Fibroblast of pulmonary artery (primary cell): ENCODE data around the gene SORBS1.

Source experiments
- DNase-seq: peaks from one replicate; pipeline ENCODE4 v3.0.0-alpha.2; 2010; ENCODE audit warnings: low read depth
- H3K4me3 ChIP-seq: replicated peaks from 2 replicates; pipeline ENCODE4 v1.5.1; 2011; ENCODE audit warnings: low read depth, mild to moderate bottlenecking, control low read depth, low read length, moderate library complexity
- TF ChIP-seq, protein P1 (sequence below): IDR thresholded peaks from 2 replicates; pipeline ENCODE4 v1.5.1; 2011; ENCODE audit warnings: mild to moderate bottlenecking, control low read depth, low read length, inconsistent platforms; ENCODE audit errors: missing control alignments

Gene SORBS1

DNA sequence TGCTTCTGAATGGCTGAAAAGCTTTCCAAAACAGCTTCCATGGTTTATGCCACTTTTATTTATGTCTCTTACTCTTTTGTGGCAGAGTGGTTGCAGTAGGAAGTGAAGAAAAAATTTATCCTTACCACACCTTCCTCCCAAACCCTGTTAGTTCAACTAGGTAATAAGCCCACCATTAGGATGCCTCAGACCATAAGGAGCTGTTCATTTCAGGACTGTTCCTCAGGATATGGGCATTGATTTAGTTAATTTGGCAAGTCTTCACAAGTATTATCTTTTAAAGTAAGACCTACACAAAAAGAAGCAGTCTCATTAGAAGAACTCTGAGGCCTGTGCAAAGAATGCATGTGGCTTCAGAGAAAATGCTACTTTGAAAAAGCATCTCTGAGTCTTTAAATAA, 187.5 kb downstream of the SORBS1 start:
- H3K4me3 ChIP-seq, result no peak overlapping the region
- no peak for DNase-seq
- TF ChIP-seq, protein P1, sequence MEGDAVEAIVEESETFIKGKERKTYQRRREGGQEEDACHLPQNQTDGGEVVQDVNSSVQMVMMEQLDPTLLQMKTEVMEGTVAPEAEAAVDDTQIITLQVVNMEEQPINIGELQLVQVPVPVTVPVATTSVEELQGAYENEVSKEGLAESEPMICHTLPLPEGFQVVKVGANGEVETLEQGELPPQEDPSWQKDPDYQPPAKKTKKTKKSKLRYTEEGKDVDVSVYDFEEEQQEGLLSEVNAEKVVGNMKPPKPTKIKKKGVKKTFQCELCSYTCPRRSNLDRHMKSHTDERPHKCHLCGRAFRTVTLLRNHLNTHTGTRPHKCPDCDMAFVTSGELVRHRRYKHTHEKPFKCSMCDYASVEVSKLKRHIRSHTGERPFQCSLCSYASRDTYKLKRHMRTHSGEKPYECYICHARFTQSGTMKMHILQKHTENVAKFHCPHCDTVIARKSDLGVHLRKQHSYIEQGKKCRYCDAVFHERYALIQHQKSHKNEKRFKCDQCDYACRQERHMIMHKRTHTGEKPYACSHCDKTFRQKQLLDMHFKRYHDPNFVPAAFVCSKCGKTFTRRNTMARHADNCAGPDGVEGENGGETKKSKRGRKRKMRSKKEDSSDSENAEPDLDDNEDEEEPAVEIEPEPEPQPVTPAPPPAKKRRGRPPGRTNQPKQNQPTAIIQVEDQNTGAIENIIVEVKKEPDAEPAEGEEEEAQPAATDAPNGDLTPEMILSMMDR, result no peak

DNA sequence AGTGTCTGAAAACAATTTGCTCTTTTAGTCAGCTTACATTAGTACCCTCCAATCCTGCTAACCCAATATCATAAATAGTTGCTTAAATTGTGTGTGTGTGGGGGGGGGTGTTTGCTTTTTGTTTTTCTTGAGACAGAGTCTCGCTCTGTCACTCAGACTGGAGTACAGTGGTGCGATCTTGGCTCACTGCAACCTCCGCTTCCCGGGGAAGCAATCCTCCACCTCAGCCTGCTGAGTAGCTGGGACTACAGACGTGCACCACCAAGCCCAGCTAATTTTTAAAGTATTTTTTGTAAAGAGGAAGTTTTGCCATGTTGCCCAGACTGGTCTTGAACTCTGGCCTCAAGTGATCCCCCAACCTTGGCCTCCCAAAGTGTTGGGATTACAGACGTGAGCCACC, 196.8 kb downstream of the SORBS1 start:
- no peak overlapping the region for H3K4me3 ChIP-seq
- no peak for DNase-seq
- TF ChIP-seq, protein P1, result no peak

DNA sequence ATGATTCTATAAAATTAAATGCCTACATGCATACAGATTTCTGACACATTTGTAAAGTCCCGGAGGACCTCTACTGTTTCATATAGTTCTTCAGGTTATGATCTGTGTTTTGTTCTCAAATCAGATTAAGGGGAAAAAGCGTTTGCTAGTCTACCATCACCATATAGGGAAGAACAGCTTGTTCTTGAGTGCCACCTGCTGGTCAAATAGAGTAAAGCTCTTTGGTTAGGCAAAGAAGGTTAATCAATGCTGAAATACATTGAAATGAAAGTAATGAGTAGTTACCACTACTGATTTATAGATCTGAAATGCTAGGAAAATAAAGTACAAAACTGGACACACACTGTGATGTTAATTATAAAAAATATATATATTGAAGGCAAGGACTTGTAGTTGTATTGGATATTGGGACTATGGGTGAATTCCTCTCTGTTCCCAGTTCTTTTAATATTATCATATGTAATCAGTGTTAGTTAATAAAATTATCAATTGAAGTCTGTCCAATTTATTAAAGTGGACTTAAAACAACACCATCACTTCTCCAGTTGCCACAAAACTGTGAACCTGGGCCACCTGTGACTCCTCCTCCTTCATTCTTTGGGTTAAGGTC, 197.8 kb downstream of the SORBS1 start:
- DNase-seq, result peak; percentile 86
- no peak overlapping the region for H3K4me3 ChIP-seq
- TF ChIP-seq, protein P1, result peak; percentile 91

DNA sequence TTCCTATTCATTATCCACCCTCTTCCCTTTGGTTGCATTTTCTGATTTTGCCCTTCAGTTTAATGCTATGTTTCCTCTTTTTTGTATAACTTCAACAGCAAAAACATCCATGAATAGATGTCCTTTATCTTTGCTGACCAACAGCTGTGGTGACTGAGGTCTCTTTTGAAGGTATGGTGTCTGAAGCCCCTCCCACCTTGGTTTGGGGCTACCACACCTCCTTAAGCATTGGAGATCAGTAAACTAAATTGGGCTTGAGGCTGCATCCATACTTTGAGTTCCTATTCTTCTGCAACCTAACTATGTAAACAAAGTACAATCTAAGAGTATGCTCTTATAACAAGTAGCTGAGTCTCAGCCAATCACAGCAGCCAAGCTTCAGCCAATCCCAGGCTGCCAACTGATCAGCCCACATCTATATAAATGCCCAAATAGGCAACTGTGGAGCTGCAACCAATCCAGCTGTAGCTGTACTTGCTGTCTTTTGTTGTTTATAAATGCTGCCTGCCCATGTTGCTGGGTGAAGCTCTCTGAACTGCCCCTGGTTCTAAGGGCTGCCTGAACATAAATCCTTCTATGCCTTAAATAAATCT, 201.0 kb downstream of the SORBS1 start:
- no peak overlapping the region for H3K4me3 ChIP-seq
- TF ChIP-seq, protein P1, result no peak
- DNase-seq, result peak; percentile 42

DNA sequence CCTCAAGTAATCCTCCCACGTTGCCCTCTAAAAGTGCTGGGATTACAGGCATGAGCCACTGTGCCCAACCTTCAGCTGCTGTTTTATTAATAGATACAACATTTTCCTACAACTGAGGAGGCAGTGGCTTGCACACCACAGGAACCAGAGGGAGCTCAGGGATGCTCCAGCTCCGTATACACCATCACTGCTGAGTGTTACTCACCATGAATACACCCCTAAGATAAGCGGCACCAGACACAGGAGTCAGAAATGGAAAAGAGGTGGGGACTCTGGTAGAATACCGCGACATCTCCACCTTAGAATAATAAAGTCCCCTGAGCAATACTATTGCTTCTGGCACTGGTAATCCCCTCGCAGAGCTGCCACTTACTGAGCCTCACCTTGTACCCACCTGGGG, 201.7 kb downstream of the SORBS1 start:
- no peak for DNase-seq
- TF ChIP-seq, protein P1, result no peak
- no peak overlapping the region for H3K4me3 ChIP-seq

DNA sequence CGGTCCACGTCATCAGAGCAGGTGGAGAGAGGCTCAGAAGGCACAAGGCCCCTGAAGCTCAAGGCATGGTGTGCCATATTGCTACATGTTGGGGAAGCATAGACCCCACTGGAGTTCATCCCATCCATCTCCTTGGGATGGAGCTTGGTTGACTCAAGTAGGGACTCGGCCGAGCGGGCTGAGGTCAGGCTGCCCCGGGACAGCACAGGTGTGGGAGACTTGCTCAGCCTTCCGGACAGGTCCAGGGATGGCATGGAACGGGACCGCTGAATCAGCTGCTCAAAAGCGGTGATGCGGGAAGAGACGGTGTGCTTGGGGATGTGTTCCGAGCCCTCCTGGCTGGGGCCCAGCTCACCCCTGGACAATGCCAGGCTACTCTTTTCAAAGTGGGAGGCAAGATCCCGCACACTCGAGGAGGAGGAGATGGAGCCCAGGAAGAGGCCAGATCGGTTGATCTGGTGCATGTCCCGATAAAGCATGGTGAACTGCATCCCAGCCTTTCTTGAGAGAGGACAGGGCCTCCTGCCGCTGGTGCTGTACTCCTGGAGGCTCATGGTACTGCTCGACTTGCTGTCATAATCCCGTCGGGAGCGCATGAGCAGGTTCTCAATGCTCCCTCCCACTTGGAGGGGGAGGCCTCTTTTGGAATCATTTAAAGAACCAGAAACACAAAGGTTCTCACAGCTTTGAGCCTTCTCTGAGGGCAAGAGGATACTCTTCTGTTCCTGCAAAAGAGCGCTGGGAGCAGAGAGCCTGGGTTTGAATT, 204.8 kb downstream of the SORBS1 start:
- TF ChIP-seq, protein P1, result no peak
- DNase-seq, result no peak
- no peak overlapping the region for H3K4me3 ChIP-seq
